HepG2 (cell line): ENCODE results near the gene HSF4. TPM values are rescaled to one million over a fixed set of nuclear protein-coding genes. Genes with fewer than 3 reads are reported as not detected.

Source experiments
- ARID3A ChIP-seq: IDR thresholded peaks from 2 replicates; pipeline ENCODE4 v1.6.1; 2012; ENCODE audit warnings: low read depth, low read length, improper control_type of control experiment
- DPF2 ChIP-seq: sonication (generic); formaldehyde crosslinking; IDR thresholded peaks from 2 replicates; pipeline ENCODE4 v1.4.0; 2020; ENCODE audit warnings: mild to moderate bottlenecking, low read depth, missing genetic modification reagents, borderline replicate concordance
- EHMT2 ChIP-seq: fragments of 200-600 bp; sonication (generic); IDR thresholded peaks from 2 replicates; pipeline ENCODE4 v1.7.0; 2017; ENCODE audit warnings: antibody characterized with exemption, low read depth, low read length, borderline replicate concordance
- FIP1L1 ChIP-seq: fragments of 200-400 bp; formaldehyde crosslinking; IDR thresholded peaks from 2 replicates; pipeline ENCODE4 v1.6.1; 2018; ENCODE audit warnings: low read depth, mild to moderate bottlenecking, low read length, moderate library complexity, borderline replicate concordance; ENCODE audit not compliant: insufficient read depth
- FOXO1 ChIP-seq: sonication (generic); formaldehyde crosslinking; IDR thresholded peaks from 2 replicates; pipeline ENCODE4 v1.4.0; 2020; ENCODE audit warnings: missing genetic modification reagents
- GTF3A ChIP-seq: sonication (generic); formaldehyde crosslinking; conservative IDR thresholded peaks from 2 replicates; pipeline ENCODE4 v1.4.0; 2020; ENCODE audit warnings: mild to moderate bottlenecking, missing genetic modification reagents
- GZF1 ChIP-seq: sonication (generic); formaldehyde crosslinking; IDR thresholded peaks from 2 replicates; pipeline ENCODE4 v1.5.1; 2020; ENCODE audit warnings: mild to moderate bottlenecking, missing genetic modification reagents
- KMT2B ChIP-seq: IDR thresholded peaks from 2 replicates; pipeline ENCODE4 v1.6.1; 2016; ENCODE audit warnings: missing genetic modification reagents, missing compliant biosample characterization
- MAFF ChIP-seq: IDR thresholded peaks from 2 replicates; pipeline ENCODE4 v1.6.1; 2011; ENCODE audit warnings: low read depth, low read length, improper control_type of control experiment
- MAZ ChIP-seq, 2 experiments: sonication (generic) in 1 of 2; formaldehyde crosslinking in 1 of 2; IDR thresholded peaks; 2 replicates each; pipeline versions ENCODE4 v1.5.0 to v1.6.1; 2012 to 2020; ENCODE audit warnings: low read depth in 2 of 2, mild to moderate bottlenecking in 2 of 2, borderline replicate concordance in 1 of 2, improper control_type of control experiment in 1 of 2, low read length in 1 of 2, missing genetic modification reagents in 1 of 2, moderate library complexity in 1 of 2
- SMARCC2 ChIP-seq: fragments of 450-650 bp; IDR thresholded peaks from 2 replicates; pipeline ENCODE4 v1.6.1; 2017; ENCODE audit warnings: antibody characterized with exemption, mild to moderate bottlenecking
- THYN1 ChIP-seq: sonication (generic); formaldehyde crosslinking; IDR thresholded peaks from 2 replicates; pipeline ENCODE4 v1.8.1; 2023; ENCODE audit warnings: low read depth, mild to moderate bottlenecking, moderate library complexity, missing genetic modification reagents, borderline replicate concordance
- ZBTB44 ChIP-seq: sonication (generic); formaldehyde crosslinking; IDR thresholded peaks from 2 replicates; pipeline ENCODE4 v1.4.0; 2020; ENCODE audit warnings: missing genetic modification reagents
- ZNF260 ChIP-seq: sonication (generic); formaldehyde crosslinking; IDR thresholded peaks from 2 replicates; pipeline ENCODE4 v1.4.0; 2020; ENCODE audit warnings: missing genetic modification reagents, low read depth, mild to moderate bottlenecking, borderline replicate concordance
- ZNF550 ChIP-seq: sonication (generic); formaldehyde crosslinking; IDR thresholded peaks from 2 replicates; pipeline ENCODE4 v1.4.0; 2020; ENCODE audit warnings: mild to moderate bottlenecking, missing genetic modification reagents, borderline replicate concordance
- ZNF75D ChIP-seq: sonication (generic); formaldehyde crosslinking; IDR thresholded peaks from 2 replicates; pipeline ENCODE4 v1.8.1; 2023; ENCODE audit warnings: missing genetic modification reagents, mild to moderate bottlenecking, borderline replicate concordance
- polyA plus RNA-seq, 8 experiments: library from polyadenylated mRNA; depleted of rRNA in 3 of 8; stranded (reverse) in 7 of 8; unstranded in 1 of 8; fragments of >200 nt; fragmentation: Illumina TruSeq in 4 of 8; extraction: Trizol in 4 of 8; gene quantifications; 2 replicates each; pipeline versions ENCODE4 v1.2.1 to v1.2.3, GENCODE V29; 2011 to 2016; ENCODE audit warnings: low read depth in 4 of 8, missing spikeins in 1 of 8, mixed read lengths in 1 of 8; ENCODE audit not compliant: insufficient read depth in 1 of 8
- total RNA-seq, 5 experiments: library from RNA; depleted of rRNA; stranded (reverse); fragments of >200 nt; fragmentation: Illumina TruSeq; extraction: Trizol; gene quantifications; 2 replicates each; pipeline ENCODE4 v1.2.3, GENCODE V29; 2016; ENCODE audit warnings: low read depth in 1 of 5
- TF ChIP-seq, protein P1 (sequence below): IDR thresholded peaks from 2 replicates; pipeline ENCODE4 v1.6.1; 2018; ENCODE audit warnings: missing genetic modification reagents, mild to moderate bottlenecking, missing compliant biosample characterization
- TF ChIP-seq, protein P2 (sequence below): IDR thresholded peaks from 2 replicates; pipeline ENCODE4 v1.6.1; 2016; ENCODE audit warnings: mild to moderate bottlenecking
- TF ChIP-seq, protein P3 (sequence below): sonication (generic); formaldehyde crosslinking; IDR thresholded peaks from 2 replicates; pipeline ENCODE4 v1.5.0; 2020; ENCODE audit warnings: missing genetic modification reagents

The HSF4 gene
- total and polyA plus RNA-seq, 2 of the 13 experiments (the other 11 are each of a cell fraction or from before 2014, with no cell fraction given) = 3.5 to 16.9 TPM

DNA sequence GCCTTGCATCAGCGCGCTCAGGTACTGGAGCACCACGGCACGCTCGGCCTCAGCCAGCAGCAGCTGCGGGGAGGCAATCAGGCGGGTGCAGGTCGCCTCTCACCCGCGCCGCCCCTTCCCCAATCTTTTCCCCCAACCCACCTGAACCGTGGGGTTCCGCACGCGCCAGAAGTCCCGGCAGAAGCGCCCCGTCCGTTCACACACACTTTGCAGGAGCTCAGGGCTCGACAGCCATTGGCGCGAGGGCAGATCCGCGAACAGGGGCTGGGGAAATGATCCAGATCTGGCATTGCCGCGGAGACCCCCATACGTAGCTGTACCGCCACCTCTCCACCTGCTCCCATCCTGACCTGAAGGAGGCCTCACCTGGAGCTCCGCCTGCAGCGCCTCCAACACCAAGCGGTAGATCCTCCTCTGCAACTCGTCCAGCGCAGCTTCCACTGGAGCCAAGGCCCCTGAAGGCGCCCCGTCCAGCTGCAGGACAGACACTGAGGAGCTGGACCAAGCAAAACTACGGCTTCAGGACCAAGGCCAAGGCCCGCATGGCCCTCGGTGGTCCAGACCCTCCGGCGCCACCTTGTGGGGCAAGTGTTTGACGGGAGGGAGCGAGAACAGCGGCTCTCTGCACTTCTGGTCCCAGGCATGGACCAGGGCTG is 20.6 kb downstream of the HSF4 start (continued):
- TF ChIP-seq MAZ (IDR thresholded peaks at IDR 0.05; ENCODE audit: borderline replicate concordance, low read depth, low read length) (peak; percentile 75; the same call in 1 of the 2 replicates), MAZ (CRISPR knock-in tag; IDR thresholded peaks at IDR 0.05; ENCODE audit: low read depth) (peak; percentile 89), ZNF75D (peak; percentile 83; the same call in 1 of the 2 replicates), GZF1 (CRISPR knock-in tag) (peak; percentile 91; the same call in 1 of the 2 replicates), FIP1L1 (no peak), ZNF260 (CRISPR knock-in tag) (no peak), MAFF (0 out of 2 replicates have a peak, but pooled peaks have one; percentile 6), ARID3A (0 out of 2 replicates have a peak, but pooled peaks have one; percentile 24), DPF2 (no peak), SMARCC2 (no peak), EHMT2 (peak; percentile 95), FOXO1 (CRISPR knock-in tag) (peak; percentile 85), KMT2B (CRISPR knock-in tag) (peak; percentile 88), GTF3A (CRISPR knock-in tag) (no peak), ZBTB44 (CRISPR knock-in tag) (peak; percentile 81; the same call in 1 of the 2 replicates), THYN1 (CRISPR knock-in tag) (no peak), ZNF550 (CRISPR knock-in tag) (no peak)
- TF ChIP-seq, protein P1, sequence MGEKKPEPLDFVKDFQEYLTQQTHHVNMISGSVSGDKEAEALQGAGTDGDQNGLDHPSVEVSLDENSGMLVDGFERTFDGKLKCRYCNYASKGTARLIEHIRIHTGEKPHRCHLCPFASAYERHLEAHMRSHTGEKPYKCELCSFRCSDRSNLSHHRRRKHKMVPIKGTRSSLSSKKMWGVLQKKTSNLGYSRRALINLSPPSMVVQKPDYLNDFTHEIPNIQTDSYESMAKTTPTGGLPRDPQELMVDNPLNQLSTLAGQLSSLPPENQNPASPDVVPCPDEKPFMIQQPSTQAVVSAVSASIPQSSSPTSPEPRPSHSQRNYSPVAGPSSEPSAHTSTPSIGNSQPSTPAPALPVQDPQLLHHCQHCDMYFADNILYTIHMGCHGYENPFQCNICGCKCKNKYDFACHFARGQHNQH (CRISPR knock-in tag) = peak; percentile 96; the same call in 1 of the 2 replicates
- TF ChIP-seq, protein P2, sequence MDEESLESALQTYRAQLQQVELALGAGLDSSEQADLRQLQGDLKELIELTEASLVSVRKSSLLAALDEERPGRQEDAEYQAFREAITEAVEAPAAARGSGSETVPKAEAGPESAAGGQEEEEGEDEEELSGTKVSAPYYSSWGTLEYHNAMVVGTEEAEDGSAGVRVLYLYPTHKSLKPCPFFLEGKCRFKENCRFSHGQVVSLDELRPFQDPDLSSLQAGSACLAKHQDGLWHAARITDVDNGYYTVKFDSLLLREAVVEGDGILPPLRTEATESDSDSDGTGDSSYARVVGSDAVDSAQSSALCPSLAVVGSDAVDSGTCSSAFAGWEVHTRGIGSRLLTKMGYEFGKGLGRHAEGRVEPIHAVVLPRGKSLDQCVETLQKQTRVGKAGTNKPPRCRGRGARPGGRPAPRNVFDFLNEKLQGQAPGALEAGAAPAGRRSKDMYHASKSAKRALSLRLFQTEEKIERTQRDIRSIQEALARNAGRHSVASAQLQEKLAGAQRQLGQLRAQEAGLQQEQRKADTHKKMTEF (CRISPR knock-in tag) = peak; percentile 74
- TF ChIP-seq, protein P3, sequence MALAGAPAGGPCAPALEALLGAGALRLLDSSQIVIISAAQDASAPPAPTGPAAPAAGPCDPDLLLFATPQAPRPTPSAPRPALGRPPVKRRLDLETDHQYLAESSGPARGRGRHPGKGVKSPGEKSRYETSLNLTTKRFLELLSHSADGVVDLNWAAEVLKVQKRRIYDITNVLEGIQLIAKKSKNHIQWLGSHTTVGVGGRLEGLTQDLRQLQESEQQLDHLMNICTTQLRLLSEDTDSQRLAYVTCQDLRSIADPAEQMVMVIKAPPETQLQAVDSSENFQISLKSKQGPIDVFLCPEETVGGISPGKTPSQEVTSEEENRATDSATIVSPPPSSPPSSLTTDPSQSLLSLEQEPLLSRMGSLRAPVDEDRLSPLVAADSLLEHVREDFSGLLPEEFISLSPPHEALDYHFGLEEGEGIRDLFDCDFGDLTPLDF (CRISPR knock-in tag) = 0 out of 2 replicates have a peak, but pooled peaks have one; percentile 48
